Cerebellar cortex (tissue), 1 donor: ENCODE measurements around the gene SLC27A3.
"Not testable (repeated sequence)": the region's sequence is repeated elsewhere in the genome, so short reads cannot be mapped to it uniquely, and the experiment has no call there.

Experiments
- DNase-seq: peaks from one replicate; pipeline ENCODE4 v3.0.0-alpha.2; 2015; ENCODE audit warnings: low spot score

SLC27A3 gene

GRCh38 chr1:153779781-153780541 is 4.8 kb downstream of the SLC27A3 start:
- DNase-seq = no peak

- DNase-seq = no peak
Measured at GRCh38 chr1:153780551-153780950, 5.3 kb downstream of the SLC27A3 start.

GRCh38 chr1:153782648-153783047 is 7.4 kb downstream of the SLC27A3 start:
- DNase-seq = not testable (repeated sequence)

GRCh38 chr1:153783233-153784190 is 8.3 kb downstream of the SLC27A3 start:
- DNase-seq = peak; percentile 89

GRCh38 chr1:153786038-153786790 is 11.0 kb downstream of the SLC27A3 start:
- DNase-seq = no peak

GRCh38 chr1:153789478-153790034 is 14.3 kb downstream of the SLC27A3 start:
- DNase-seq = no peak

- DNase-seq = peak; percentile 90
Measured at GRCh38 chr1:153790313-153790965, 15.2 kb downstream of the SLC27A3 start.

- no peak for DNase-seq
Measured at GRCh38 chr1:153790966-153791647, 15.9 kb downstream of the SLC27A3 start.

GRCh38 chr1:153791648-153792253 is 16.5 kb downstream of the SLC27A3 start:
- no peak for DNase-seq

- DNase-seq = no peak
Measured at GRCh38 chr1:153792631-153793041, 17.4 kb downstream of the SLC27A3 start.

GRCh38 chr1:153793261-153793972 is 18.2 kb downstream of the SLC27A3 start:
- DNase-seq = no peak

GRCh38 chr1:153793973-153794615 is 18.9 kb downstream of the SLC27A3 start:
- DNase-seq = no peak

- no peak for DNase-seq
Measured at GRCh38 chr1:153794624-153795329, 19.6 kb downstream of the SLC27A3 start.

- DNase-seq = peak; percentile 76
Measured at GRCh38 chr1:153795330-153795837, 20.2 kb downstream of the SLC27A3 start.

- no peak for DNase-seq
Measured at GRCh38 chr1:153795934-153796785, 21.0 kb downstream of the SLC27A3 start.

- peak; percentile 75 for DNase-seq
Measured at GRCh38 chr1:153796786-153797659, 21.8 kb downstream of the SLC27A3 start.
